Caco-2 (cell line): Measurements from ENCODE around the gene AUTS2. TPM values are rescaled to one million over a fixed set of nuclear protein-coding genes. Genes with fewer than 3 reads are reported as not detected.
A peak's percentile ranks its signal among the peaks of the same experiment; 100 is the strongest.

ENCODE experiments used
- BruUV-seq: library from RNA; stranded (reverse); fragments of 400-500 nt; replicated peaks from 2 replicates; lab custom pipeline; 2021; lab: Mats Ljungman, UMichigan
- CTCF ChIA-PET: fragments of 300-600 bp; sonication (Branson Sonifier 250); formaldehyde crosslinking; loops from one replicate; lab custom pipeline; 2022; ENCODE audit warnings: antibody characterized with exemption; lab: Charles Lee
- POLR2A ChIA-PET: fragments of 300-600 bp; sonication (Branson Sonifier 250); formaldehyde crosslinking; loops from one replicate; lab custom pipeline; 2022; ENCODE audit warnings: antibody characterized with exemption; lab: Charles Lee
- DNase-seq, 2 experiments: peaks; one replicate each; pipeline versions ENCODE4 v3.0.0 to v3.0.0-alpha.2; 2020 to 2022
- H3K27me3 ChIP-seq: replicated peaks from 2 replicates; pipeline ENCODE4 v1.6.0; 2011; ENCODE audit warnings: low read length; ENCODE audit not compliant: control insufficient read depth, insufficient read depth
- H3K36me3 ChIP-seq: 2 replicates; pipeline ENCODE4 v1.5.1; 2011; ENCODE audit warnings: low read length; ENCODE audit not compliant: control insufficient read depth, insufficient read depth
- H3K4me1 ChIP-seq: fragments of 250-450 bp; sonication (Bioruptor Pico); 2 replicates; pipeline ENCODE4 v1.5.1; 2020; ENCODE audit warnings: mild to moderate bottlenecking
- H3K4me3 ChIP-seq: 2 replicates; pipeline ENCODE4 v1.5.1; 2011; ENCODE audit warnings: low read depth, mild to moderate bottlenecking, control low read depth, low read length
- H3K9me3 ChIP-seq: fragments of 250-450 bp; sonication (Bioruptor Pico); 2 replicates; pipeline ENCODE4 v1.5.1; 2020; ENCODE audit warnings: mild to moderate bottlenecking, moderate library complexity
- H3K27ac Mint-ChIP-seq: one replicate; pipeline ENCODE4 v1.8.0; 2022; ENCODE audit warnings: mixed read lengths; ENCODE audit not compliant: unreplicated experiment
- H3K27me3 Mint-ChIP-seq: one replicate; pipeline ENCODE4 v1.8.0; 2022; ENCODE audit warnings: mixed read lengths; ENCODE audit not compliant: insufficient read depth, unreplicated experiment
- H3K36me3 Mint-ChIP-seq: one replicate; pipeline ENCODE4 v1.8.0; 2022; ENCODE audit warnings: mild to moderate bottlenecking, mixed read lengths; ENCODE audit not compliant: insufficient read depth, unreplicated experiment
- H3K4me1 Mint-ChIP-seq: one replicate; pipeline ENCODE4 v1.8.0; 2022; ENCODE audit warnings: low read depth, mixed read lengths; ENCODE audit not compliant: unreplicated experiment
- H3K4me3 Mint-ChIP-seq: one replicate; pipeline ENCODE4 v1.8.0; 2022; ENCODE audit warnings: mild to moderate bottlenecking, moderate library complexity, mixed read lengths; ENCODE audit not compliant: unreplicated experiment
- H3K9me3 Mint-ChIP-seq: one replicate; pipeline ENCODE4 v1.8.0; 2022; ENCODE audit warnings: mixed read lengths; ENCODE audit not compliant: unreplicated experiment
- CTCF ChIP-seq, 2 experiments: fragments of 200-600 bp in 1 of 2; IDR thresholded peaks; 1 replicate in 1 of 2; 2 replicates in 1 of 2; pipeline versions ENCODE4 v1.5.1 to v1.8.0; 2011 to 2022; ENCODE audit warnings: antibody characterized with exemption in 1 of 2, control low read depth in 1 of 2, inconsistent platforms in 1 of 2, low read depth in 1 of 2, low read length in 1 of 2, mild to moderate bottlenecking in 1 of 2, moderate library complexity in 1 of 2; ENCODE audit not compliant: insufficient read depth in 1 of 2, severe bottlenecking in 1 of 2, unreplicated experiment in 1 of 2
- intact Hi-C: fragments of 100-400 bp; cut with micrococcal nuclease; formaldehyde crosslinking; loops from one replicate; pipeline ENCODE4 v1.10.0; 2022; ENCODE audit not compliant: unreplicated experiment
- total RNA-seq: library from RNA; stranded (reverse); gene quantifications from 2 replicates; pipeline ENCODE4 v1.2.3, GENCODE V29; 2022

AUTS2 gene
- total RNA-seq, 1 experiment from 2014 or later = 37.1 TPM

GRCh38 chr7:70056363-70056762, 458.1 kb downstream of the AUTS2 start:
- no TSS peak for BruUV-seq
- Mint-ChIP-seq H3K36me3 (no peaks in the 10 kb centered on the region), H3K4me1 (peaks cover 8% of the 10 kb centered on the region), H3K27me3 (peaks cover 6% of the 10 kb centered on the region), H3K9me3 (no peaks in the 10 kb centered on the region), H3K4me3 (no peak overlapping the region), H3K27ac (no peak overlapping the region)
- no peak for TF ChIP-seq CTCF (IDR thresholded peaks at IDR 0.05; ENCODE audit: insufficient read depth in 1 of 2, low read depth in 1 of 2, low read length in 1 of 2, severe bottlenecking in 1 of 2, unreplicated experiment in 1 of 2)
- Histone ChIP-seq H3K36me3 (no peaks in the 10 kb centered on the region), H3K27me3 (no peaks in the 10 kb centered on the region), H3K4me1 (no peaks in the 10 kb centered on the region), H3K4me3 (no peak overlapping the region), H3K9me3 (no peaks in the 10 kb centered on the region)
- intact Hi-C loops = loop anchor here (5.0 kb wide), 1 partner anchor 106 kb away; no protein-coding TSS in a partner anchor
- ChIA-PET POLR2A (no interaction called here), CTCF (no interaction called here)
- no peak for DNase-seq

GRCh38 chr7:70060298-70061068, 462.2 kb downstream of the AUTS2 start:
- peak in 1 of 2 experiments; percentile 17 for DNase-seq
- no TSS peak for BruUV-seq
- Histone ChIP-seq H3K27me3 (no peaks in the 10 kb centered on the region), H3K4me1 (no peaks in the 10 kb centered on the region), H3K36me3 (no peaks in the 10 kb centered on the region), H3K9me3 (no peaks in the 10 kb centered on the region), H3K4me3 (no peak overlapping the region)
- intact Hi-C loops = no loop called here
- ChIA-PET CTCF (no interaction called here), POLR2A (no interaction called here)
- Mint-ChIP-seq H3K36me3 (no peaks in the 10 kb centered on the region), H3K4me3 (no peak overlapping the region), H3K4me1 (peaks cover 8% of the 10 kb centered on the region), H3K9me3 (no peaks in the 10 kb centered on the region), H3K27me3 (peaks cover 3% of the 10 kb centered on the region), H3K27ac (no peak overlapping the region)
- TF ChIP-seq CTCF (IDR thresholded peaks at IDR 0.05; ENCODE audit: insufficient read depth in 1 of 2, low read depth in 1 of 2, low read length in 1 of 2, severe bottlenecking in 1 of 2, unreplicated experiment in 1 of 2) = no peak

GRCh38 chr7:70063371-70063770, 465.1 kb downstream of the AUTS2 start:
- intact Hi-C loops = no loop called here
- no peak for DNase-seq
- Histone ChIP-seq H3K27me3 (no peaks in the 10 kb centered on the region), H3K4me1 (0 out of 2 replicates have a peak, but pooled peaks cover 2% of the 10 kb centered on the region), H3K9me3 (no peaks in the 10 kb centered on the region), H3K4me3 (no peak overlapping the region), H3K36me3 (no peaks in the 10 kb centered on the region)
- ChIA-PET POLR2A (no interaction called here), CTCF (no interaction called here)
- Mint-ChIP-seq H3K4me3 (no peak overlapping the region), H3K36me3 (no peaks in the 10 kb centered on the region), H3K9me3 (no peaks in the 10 kb centered on the region), H3K27me3 (no peaks in the 10 kb centered on the region), H3K27ac (no peak overlapping the region), H3K4me1 (no peaks in the 10 kb centered on the region)
- BruUV-seq = no TSS peak
- no peak for TF ChIP-seq CTCF (IDR thresholded peaks at IDR 0.05; ENCODE audit: insufficient read depth in 1 of 2, low read depth in 1 of 2, low read length in 1 of 2, severe bottlenecking in 1 of 2, unreplicated experiment in 1 of 2)
